SK-N-SH (cell line): ENCODE data around the gene HYAL1. TPM values are rescaled to one million over a fixed set of nuclear protein-coding genes. Genes with fewer than 3 reads are reported as not detected.

Experiments
- polyA plus RNA-seq, 3 experiments: library from polyadenylated mRNA; depleted of rRNA; stranded (reverse); fragments of >200 nt; gene quantifications; 2 replicates each; pipeline ENCODE4 v1.2.3, GENCODE V29; 2012

The HYAL1 gene
- polyA plus RNA-seq, 1 of the 3 experiments (the other 2 are of a cell fraction), result 0.30 TPM

Other genes starting within 250 kb of the HYAL1 start
- 113 and 168 TPM in 2 replicates for gene RBM5, start 214.7 kb downstream of the HYAL1 start, polyA plus RNA-seq (2012; rRNA removed)
- gene SEMA3F, start 148.2 kb downstream of the HYAL1 start, polyA plus RNA-seq (2012; rRNA removed), result 23.9 and 30.4 TPM in 2 replicates
- not detected in 2 replicates for gene GNAT1, start 112.0 kb downstream of the HYAL1 start, polyA plus RNA-seq (2012; rRNA removed)
- 0.84 and 0.89 TPM in 2 replicates for gene SLC38A3, start 98.3 kb downstream of the HYAL1 start, polyA plus RNA-seq (2012; rRNA removed)
- 641 and 649 TPM in 2 replicates for gene GNAI2, start 67.4 kb downstream of the HYAL1 start, polyA plus RNA-seq (2012; rRNA removed)
- gene SEMA3B, start 34.4 kb downstream of the HYAL1 start, polyA plus RNA-seq (2012; rRNA removed), result 12.4 and 14.9 TPM in 2 replicates
- gene LSMEM2, start 24.5 kb downstream of the HYAL1 start, polyA plus RNA-seq (2012; rRNA removed), result 0.03 TPM in 1 of 2 replicates, not detected in the other
- gene IFRD2, start 11.1 kb downstream of the HYAL1 start, polyA plus RNA-seq (2012; rRNA removed), result 52.4 and 73.2 TPM in 2 replicates
- gene HYAL3, start 4.2 kb downstream of the HYAL1 start, polyA plus RNA-seq (2012; rRNA removed), result 7.8 and 8.4 TPM in 2 replicates
- 10.4 and 10.5 TPM in 2 replicates for gene NAA80, start 4.2 kb downstream of the HYAL1 start, polyA plus RNA-seq (2012; rRNA removed)
- gene HYAL2, start 19.2 kb upstream of the HYAL1 start, polyA plus RNA-seq (2012; rRNA removed), result 135 and 151 TPM in 2 replicates
- gene TUSC2, start 24.6 kb upstream of the HYAL1 start, polyA plus RNA-seq (2012; rRNA removed), result 58.7 and 79.3 TPM in 2 replicates
- 28.1 and 32.3 TPM in 2 replicates for gene RASSF1, start 37.3 kb upstream of the HYAL1 start, polyA plus RNA-seq (2012; rRNA removed)
- gene ZMYND10, start 42.2 kb upstream of the HYAL1 start, polyA plus RNA-seq (2012; rRNA removed), result 0.83 and 0.95 TPM in 2 replicates
- gene NPRL2, start 47.2 kb upstream of the HYAL1 start, polyA plus RNA-seq (2012; rRNA removed), result 43.6 and 56.2 TPM in 2 replicates
- gene CYB561D2, start 47.3 kb upstream of the HYAL1 start, polyA plus RNA-seq (2012; rRNA removed), result 40.7 and 46.5 TPM in 2 replicates
- gene TMEM115, start 55.9 kb upstream of the HYAL1 start, polyA plus RNA-seq (2012; rRNA removed), result 47.8 and 49.2 TPM in 2 replicates
- gene CACNA2D2, start 200.1 kb upstream of the HYAL1 start, polyA plus RNA-seq (2012; rRNA removed), result 1.1 and 2.8 TPM in 2 replicates